Measurements from ENCODE around the gene PITPNM1.
"Not testable (repeated sequence)": the region's sequence is repeated elsewhere in the genome, so short reads cannot be mapped to it uniquely, and the experiment has no call there.

PITPNM1 gene

DNA sequence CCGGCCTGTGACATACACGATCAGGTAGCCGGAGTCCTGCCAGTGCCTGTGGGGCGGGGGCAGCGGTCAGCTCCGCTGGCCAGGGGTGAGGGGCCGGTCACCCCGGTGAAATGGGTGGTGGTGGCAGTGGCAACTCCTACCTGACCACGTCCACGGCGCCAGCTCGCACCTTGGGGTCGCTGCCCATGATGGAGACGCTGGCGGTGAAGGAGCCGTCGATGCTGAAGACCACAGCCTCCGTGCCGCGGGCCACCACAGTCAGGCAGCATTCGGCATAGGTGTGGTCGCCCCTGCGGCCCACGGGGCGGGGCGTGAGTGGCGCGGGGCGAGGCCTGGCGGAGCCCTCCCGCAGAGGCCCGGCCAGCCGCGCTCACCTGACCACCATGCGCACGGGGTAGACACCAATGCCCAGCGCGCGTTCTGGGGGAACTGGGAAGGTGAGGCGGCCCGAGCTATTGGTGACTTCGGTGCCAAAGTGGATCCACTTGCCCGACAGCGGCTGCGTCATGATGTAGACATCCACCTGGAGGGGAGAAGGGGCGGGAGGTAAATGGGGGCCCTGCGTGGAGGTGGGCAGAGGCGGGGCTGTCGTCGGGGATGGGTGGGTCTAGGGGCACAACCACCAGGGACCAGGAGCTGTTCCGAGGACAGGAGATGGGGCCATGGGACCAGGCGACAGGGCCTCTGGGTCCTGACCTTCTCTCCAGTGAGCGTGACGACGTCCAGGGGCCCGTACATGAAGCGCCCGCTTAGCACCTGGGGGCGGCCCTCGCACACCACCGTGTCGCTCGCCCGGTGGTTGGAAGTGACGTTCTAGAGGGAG is 11.4 kb downstream of the PITPNM1 start:
- Mint-ChIP-seq H3K27ac (peak overlapping the region; percentile 59), H3K36me3 (peaks cover 51 to 57% of the 10 kb centered on the region in 2 donors), H3K4me1 (peaks cover 12 to 23% of the 10 kb centered on the region in 2 donors), H3K9me3 (no peaks in the 10 kb centered on the region), H3K27me3 (no peaks in the 10 kb centered on the region), H3K4me3 (no peak overlapping the region)
- DNase-seq: no peak
- no peak for ATAC-seq (replicated peaks)

DNA sequence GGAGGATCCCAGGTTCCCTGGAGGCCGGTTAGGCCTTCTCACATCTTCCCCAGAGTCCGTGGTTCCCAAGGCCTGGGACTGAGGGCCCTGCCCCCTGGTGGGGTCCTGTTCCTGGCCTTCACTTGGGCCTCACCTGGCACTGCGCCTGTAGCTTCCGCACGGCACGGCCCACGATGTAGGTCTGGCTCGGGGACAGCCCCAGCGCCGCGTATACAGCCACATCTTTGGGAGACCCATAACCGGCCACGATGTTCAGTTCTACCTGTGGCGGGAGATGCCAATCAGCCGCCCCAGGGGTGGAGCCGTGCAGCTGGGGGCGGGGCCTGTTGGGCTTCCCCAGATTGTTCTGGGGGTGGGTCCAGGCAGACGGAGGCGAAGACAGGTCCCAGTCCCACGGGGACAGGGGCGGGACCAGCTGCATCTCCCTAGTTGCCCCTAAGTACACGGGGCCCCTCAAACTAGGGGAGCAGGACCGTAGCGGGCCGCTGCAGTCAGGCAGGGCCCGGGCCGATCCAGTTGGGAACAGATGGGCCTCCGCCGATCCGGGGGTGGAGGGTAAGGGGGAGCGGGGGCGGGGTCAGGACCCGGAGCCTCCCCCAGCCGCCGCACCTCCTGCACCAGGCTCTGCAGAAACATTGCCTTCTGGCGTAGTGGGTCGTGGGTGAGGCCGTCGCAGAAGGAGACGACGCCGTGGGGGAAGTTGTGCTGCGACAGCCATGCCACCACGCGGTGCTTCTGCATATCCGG is 12.2 kb downstream of the PITPNM1 start:
- H3K4me3 Mint-ChIP-seq: no peak overlapping the region
- no peak for DNase-seq
- H3K9me3 Mint-ChIP-seq: no peaks in the 10 kb centered on the region
- H3K27me3 Mint-ChIP-seq: no peaks in the 10 kb centered on the region
- peak overlapping the region; percentile 59 for H3K27ac Mint-ChIP-seq
- peaks cover 14 to 26% of the 10 kb centered on the region in 2 donors for H3K4me1 Mint-ChIP-seq
- H3K36me3 Mint-ChIP-seq: peaks cover 51 to 57% of the 10 kb centered on the region in 2 donors
- peak in 1 of 2 donors; percentile 6 for ATAC-seq (replicated peaks)

GRCh38 chr11:67492069-67492727 is 13.0 kb downstream of the PITPNM1 start:
- Mint-ChIP-seq H3K36me3 (peaks cover 48 to 63% of the 10 kb centered on the region in 2 donors), H3K9me3 (no peaks in the 10 kb centered on the region), H3K4me3 (no peak overlapping the region), H3K27me3 (no peaks in the 10 kb centered on the region), H3K27ac (peak overlapping the region; percentile 9), H3K4me1 (peaks cover 18 to 33% of the 10 kb centered on the region in 2 donors)
- DNase-seq: no peak
- ATAC-seq (replicated peaks): no peak

- Mint-ChIP-seq H3K36me3 (peaks cover 44 to 66% of the 10 kb centered on the region in 2 donors), H3K27me3 (no peaks in the 10 kb centered on the region), H3K4me1 (peaks cover 21 to 36% of the 10 kb centered on the region in 2 donors), H3K27ac (no peak overlapping the region), H3K4me3 (no peak overlapping the region), H3K9me3 (no peaks in the 10 kb centered on the region)
- no peak for ATAC-seq (replicated peaks)
- DNase-seq: no peak
Measured at GRCh38 chr11:67491276-67492068, 13.7 kb downstream of the PITPNM1 start.

- peaks cover 49 to 66% of the 10 kb centered on the region in 2 donors for H3K36me3 Mint-ChIP-seq
- no peaks in the 10 kb centered on the region for H3K27me3 Mint-ChIP-seq
- no peak overlapping the region for H3K4me3 Mint-ChIP-seq
- no peak for DNase-seq
- H3K4me1 Mint-ChIP-seq: peaks cover 28 to 37% of the 10 kb centered on the region in 2 donors
- H3K27ac Mint-ChIP-seq: peak overlapping the region; percentile 71
- no peaks in the 10 kb centered on the region for H3K9me3 Mint-ChIP-seq
- ATAC-seq (replicated peaks): no peak
Measured at GRCh38 chr11:67490727-67491065, 14.5 kb downstream of the PITPNM1 start.

DNA sequence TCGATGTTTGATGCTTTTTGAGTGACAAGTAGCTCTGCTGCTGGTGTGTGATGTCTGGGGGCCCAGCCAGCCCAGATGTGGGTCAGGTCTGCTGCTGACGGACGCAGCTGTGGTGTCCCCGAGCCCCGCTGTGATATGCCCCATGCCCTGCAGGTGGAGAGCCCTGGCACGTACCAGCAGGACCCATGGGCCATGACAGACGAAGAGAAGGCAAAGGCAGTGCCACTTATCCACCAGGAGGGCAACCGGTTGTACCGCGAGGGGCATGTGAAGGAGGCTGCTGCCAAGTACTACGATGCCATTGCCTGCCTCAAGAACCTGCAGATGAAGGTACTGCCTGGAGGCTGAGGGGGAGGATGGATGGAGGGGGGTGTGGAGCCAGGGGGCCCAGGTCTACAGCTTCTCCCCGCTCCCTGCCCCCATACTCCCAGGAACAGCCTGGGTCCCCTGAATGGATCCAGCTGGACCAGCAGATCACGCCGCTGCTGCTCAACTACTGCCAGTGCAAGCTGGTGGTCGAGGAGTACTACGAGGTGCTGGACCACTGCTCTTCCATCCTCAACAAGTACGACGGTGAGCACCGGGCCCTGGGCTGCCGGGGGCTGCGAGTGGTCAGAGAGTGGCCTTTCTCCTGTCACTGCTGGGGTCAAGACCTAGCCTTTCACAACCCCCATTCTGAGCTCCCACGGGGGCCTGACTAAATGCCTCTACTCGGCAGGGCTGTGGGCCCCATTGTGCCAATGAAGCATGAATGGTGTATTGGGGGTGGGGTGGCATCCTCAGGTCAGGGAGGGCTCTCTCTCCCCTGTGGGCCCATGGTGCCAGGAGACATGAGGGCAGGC is 15.1 kb downstream of the PITPNM1 start:
- Mint-ChIP-seq H3K4me3 (no peak overlapping the region), H3K36me3 (peaks cover 46 to 65% of the 10 kb centered on the region in 2 donors), H3K9me3 (no peaks in the 10 kb centered on the region), H3K4me1 (peaks cover 30 to 40% of the 10 kb centered on the region in 2 donors), H3K27me3 (no peaks in the 10 kb centered on the region), H3K27ac (peak overlapping the region; percentile 81)
- DNase-seq (no peak), ATAC-seq (replicated peaks) (no peak)

DNA sequence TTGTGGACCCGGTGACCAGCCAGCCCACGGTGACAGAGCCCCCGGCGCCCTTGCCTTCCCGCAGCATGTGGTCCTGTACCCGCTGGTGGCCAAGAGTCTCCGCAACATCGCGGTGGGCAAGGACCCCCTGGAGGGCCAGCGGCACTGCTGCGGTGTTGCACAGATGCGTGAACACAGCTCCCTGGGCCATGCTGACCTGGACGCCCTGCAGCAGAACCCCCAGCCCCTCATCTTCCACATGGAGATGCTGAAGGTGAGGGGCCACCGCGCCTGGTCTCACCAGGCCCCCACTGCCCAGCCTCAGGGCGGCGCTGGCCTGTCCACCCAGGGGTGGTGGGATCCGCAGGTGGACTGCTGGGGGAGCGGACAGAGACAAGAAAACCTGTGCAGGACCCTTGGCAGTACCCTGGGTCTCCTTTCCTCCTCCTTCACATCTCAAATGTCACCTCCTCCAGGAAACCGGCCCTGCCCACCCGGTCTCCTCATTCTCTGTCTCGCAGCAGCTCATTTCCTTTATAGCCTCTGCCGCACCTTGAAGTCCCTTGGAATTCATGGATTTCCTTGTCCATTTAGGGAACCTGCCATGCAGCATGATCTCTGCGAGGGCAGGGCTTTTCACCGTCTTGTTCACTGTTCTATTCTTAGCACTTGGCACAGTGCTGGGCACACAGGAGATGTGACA is 15.8 kb downstream of the PITPNM1 start:
- no peaks in the 10 kb centered on the region for H3K27me3 Mint-ChIP-seq
- no peak overlapping the region for H3K4me3 Mint-ChIP-seq
- H3K4me1 Mint-ChIP-seq: peaks cover 38 to 48% of the 10 kb centered on the region in 2 donors
- peaks cover 48 to 68% of the 10 kb centered on the region in 2 donors for H3K36me3 Mint-ChIP-seq
- peak overlapping the region; percentile 81 for H3K27ac Mint-ChIP-seq
- H3K9me3 Mint-ChIP-seq: no peaks in the 10 kb centered on the region
- DNase-seq (no peak), ATAC-seq (replicated peaks) (no peak)

GRCh38 chr11:67486481-67487195 is 18.5 kb downstream of the PITPNM1 start:
- Mint-ChIP-seq H3K36me3 (peaks cover 36 to 65% of the 10 kb centered on the region in 2 donors), H3K9me3 (peaks cover 0 to 3% of the 10 kb centered on the region in 2 donors), H3K4me3 (peak overlapping the region; percentile 70 to 74), H3K27me3 (no peaks in the 10 kb centered on the region), H3K27ac (peak overlapping the region; percentile 84), H3K4me1 (peaks cover 56 to 69% of the 10 kb centered on the region in 2 donors)
- DNase-seq (peak; percentile 63), ATAC-seq (replicated peaks) (peak; percentile 13 to 15)

DNA sequence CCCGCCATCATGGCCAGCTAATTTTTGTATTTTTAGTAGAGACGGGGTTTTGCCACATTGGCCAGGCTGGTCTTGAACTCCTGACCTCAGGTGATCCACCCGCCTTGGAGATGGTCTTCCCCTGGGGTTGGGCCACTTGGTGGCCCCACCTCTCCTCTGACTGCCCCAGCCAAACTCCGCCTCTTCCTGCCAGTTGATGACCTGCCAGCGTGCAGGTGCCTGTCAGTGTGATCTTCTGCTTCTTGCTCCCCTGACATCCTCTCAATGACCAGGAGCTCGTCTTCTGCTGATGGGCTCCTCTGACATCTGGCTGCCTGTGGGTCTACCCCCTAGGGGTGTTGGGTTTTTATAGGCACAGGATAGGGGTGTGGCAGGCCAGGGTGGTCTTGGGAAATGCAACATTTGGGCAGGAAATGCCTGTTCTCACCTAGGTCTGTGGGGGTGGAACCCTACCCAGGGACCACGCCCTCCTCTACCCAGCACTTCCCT is 19.2 kb downstream of the PITPNM1 start:
- DNase-seq; ATAC-seq (replicated peaks): not testable (repeated sequence)

GRCh38 chr11:67484847-67485311 is 20.3 kb downstream of the PITPNM1 start:
- Mint-ChIP-seq H3K4me1 (peaks cover 53 to 62% of the 10 kb centered on the region in 2 donors), H3K9me3 (peaks cover 0 to 3% of the 10 kb centered on the region in 2 donors), H3K4me3 (peak overlapping the region; percentile 94 to 96), H3K27me3 (no peaks in the 10 kb centered on the region), H3K27ac (peak overlapping the region; percentile 99), H3K36me3 (peaks cover 30 to 54% of the 10 kb centered on the region in 2 donors)
- ATAC-seq (replicated peaks): peak; percentile 44 to 50
- DNase-seq: no peak

More for the DNA sequence above, 19.2 kb downstream of the PITPNM1 start:
- H3K4me1 Mint-ChIP-seq: peaks cover 56 to 69% of the 10 kb centered on the region in 2 donors
- H3K9me3 Mint-ChIP-seq, H3K27me3 Mint-ChIP-seq: not testable (repeated sequence)
- peaks cover 34 to 63% of the 10 kb centered on the region in 2 donors for H3K36me3 Mint-ChIP-seq
- peak overlapping the region; percentile 70 to 74 for H3K4me3 Mint-ChIP-seq
- peak overlapping the region; percentile 84 for H3K27ac Mint-ChIP-seq

GRCh38 chr11:67483831-67484665 is 21.1 kb downstream of the PITPNM1 start:
- H3K4me3 Mint-ChIP-seq: peak overlapping the region; percentile 94 to 96
- peaks cover 49 to 58% of the 10 kb centered on the region in 2 donors for H3K4me1 Mint-ChIP-seq
- H3K9me3 Mint-ChIP-seq: peaks cover 0 to 3% of the 10 kb centered on the region in 2 donors
- no peaks in the 10 kb centered on the region for H3K27me3 Mint-ChIP-seq
- DNase-seq: no peak
- peaks cover 25 to 48% of the 10 kb centered on the region in 2 donors for H3K36me3 Mint-ChIP-seq
- H3K27ac Mint-ChIP-seq: peak overlapping the region; percentile 99
- ATAC-seq (replicated peaks): peak in 1 of 2 donors; percentile 12
